Subcutaneous abdominal adipose tissue (tissue), 5 donors: Measurements from ENCODE around the gene PLBD2.

Experiments
- H3K27ac ChIP-seq: one replicate; pipeline ENCODE4 v1.7.0; 2013; ENCODE audit warnings: low read depth, mild to moderate bottlenecking, inconsistent platforms, low read length, moderate library complexity
- H3K27me3 ChIP-seq, 5 donors: one replicate each; pipeline ENCODE4 v1.7.0; 2013; ENCODE audit warnings: low read length in 5 of 5, inconsistent platforms in 1 of 5; ENCODE audit not compliant: control insufficient read depth in 5 of 5, insufficient read depth in 4 of 5
- H3K36me3 ChIP-seq, 5 donors: one replicate each; pipeline ENCODE4 v1.7.0; 2013; ENCODE audit warnings: low read length in 5 of 5; ENCODE audit not compliant: control insufficient read depth in 5 of 5, insufficient read depth in 5 of 5
- H3K4me1 ChIP-seq, 5 donors: one replicate each; pipeline ENCODE4 v1.7.0; 2013; ENCODE audit warnings: low read length in 5 of 5, mild to moderate bottlenecking in 3 of 5, moderate library complexity in 1 of 5; ENCODE audit not compliant: control insufficient read depth in 5 of 5, insufficient read depth in 5 of 5
- H3K4me3 ChIP-seq, 5 donors: one replicate each; pipeline ENCODE4 v1.7.0; 2013; ENCODE audit warnings: low read length in 5 of 5, low read depth in 1 of 5
- H3K9ac ChIP-seq, 5 donors: one replicate each; pipeline ENCODE4 v1.7.0; 2013; ENCODE audit warnings: low read length in 5 of 5, mild to moderate bottlenecking in 4 of 5, moderate library complexity in 3 of 5
- H3K9me3 ChIP-seq, 5 donors: one replicate each; pipeline ENCODE4 v1.7.0; 2013; ENCODE audit warnings: low read length in 5 of 5; ENCODE audit not compliant: control insufficient read depth in 5 of 5
- donor health status: healthy.
- donor health status: healthy.
- donor health status: healthy.
- donor health status: healthy.
- donor health status: healthy.

Gene PLBD2

DNA sequence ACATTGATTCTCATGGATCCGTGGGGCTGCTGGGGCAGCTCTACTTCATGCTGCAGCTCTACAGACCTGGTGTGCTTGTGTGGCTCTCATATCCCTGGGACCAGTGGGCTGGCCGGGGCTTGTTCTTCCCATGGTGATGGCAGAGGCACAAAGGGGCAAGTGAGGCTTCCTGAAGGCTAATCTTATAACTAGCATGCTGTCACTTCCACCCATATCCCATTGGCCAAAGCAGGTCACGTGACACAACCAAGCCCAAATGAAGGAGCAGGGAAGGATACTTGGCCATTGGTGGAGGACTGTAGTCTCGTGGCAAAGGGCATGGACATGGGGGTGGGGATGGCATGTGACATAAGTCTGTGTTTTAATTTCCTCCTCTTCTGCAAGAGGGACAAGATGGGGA is 9.9 kb downstream of the PLBD2 start:
- Histone ChIP-seq H3K9ac (no peak overlapping the region), H3K4me3 (no peak overlapping the region), H3K9me3 (no peaks in the 10 kb centered on the region), H3K36me3 (peaks cover 3 to 49% (median 27%) of the 10 kb centered on the region in 5 donors), H3K4me1 (peaks cover 0 to 16% (median 0%) of the 10 kb centered on the region in 5 donors), H3K27me3 (no peaks in the 10 kb centered on the region), H3K27ac (no peak overlapping the region)

DNA sequence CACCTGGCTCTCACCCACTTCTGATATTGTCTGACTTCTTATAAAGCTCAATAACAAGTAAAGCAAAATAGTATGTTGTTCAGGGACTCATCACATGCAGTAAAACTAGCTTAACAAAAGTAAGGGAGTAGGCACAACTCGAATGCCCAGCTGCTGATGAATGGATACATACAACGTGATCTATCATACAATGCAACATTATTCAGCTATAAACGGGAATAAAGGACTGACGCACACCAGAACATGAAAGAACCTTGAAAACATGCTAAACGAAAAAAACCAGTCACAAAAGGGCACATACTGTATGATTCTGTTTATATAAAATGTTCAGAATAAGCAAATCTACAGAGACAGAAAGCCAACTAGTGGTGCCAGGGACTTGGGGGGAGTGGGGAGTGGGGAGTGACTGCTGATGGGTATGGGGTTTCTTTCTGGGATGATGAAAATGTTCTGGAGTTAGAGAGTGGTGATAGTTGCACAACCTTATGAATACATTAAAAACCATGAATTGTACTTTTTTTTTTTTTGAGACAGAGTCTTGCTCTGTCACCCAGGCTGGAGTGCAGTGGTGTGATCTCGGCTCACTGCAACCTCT is 11.1 kb downstream of the PLBD2 start:
- Histone ChIP-seq H3K4me1 (peaks cover 0 to 16% (median 0%) of the 10 kb centered on the region in 5 donors), H3K27me3 (no peaks in the 10 kb centered on the region), H3K4me3 (no peak overlapping the region), H3K27ac (no peak overlapping the region), H3K36me3 (peaks cover 3 to 53% (median 34%) of the 10 kb centered on the region in 5 donors), H3K9ac (no peak overlapping the region), H3K9me3 (no peaks in the 10 kb centered on the region)

- Histone ChIP-seq H3K4me3 (no peak overlapping the region), H3K27ac (no peak overlapping the region), H3K27me3 (no peaks in the 10 kb centered on the region), H3K4me1 (peaks cover 0 to 16% (median 0%) of the 10 kb centered on the region in 5 donors), H3K9me3 (no peaks in the 10 kb centered on the region), H3K9ac (no peak overlapping the region), H3K36me3 (peaks cover 3 to 66% (median 44%) of the 10 kb centered on the region in 5 donors)
Observed at GRCh38 chr12:113370923-113371682, 12.7 kb downstream of the PLBD2 start.

- Histone ChIP-seq H3K9me3 (no peaks in the 10 kb centered on the region), H3K4me1 (peaks cover 0 to 15% (median 0%) of the 10 kb centered on the region in 5 donors), H3K4me3 (no peak overlapping the region), H3K27ac (no peak overlapping the region), H3K9ac (no peak overlapping the region), H3K36me3 (peaks cover 3 to 71% (median 50%) of the 10 kb centered on the region in 5 donors), H3K27me3 (no peaks in the 10 kb centered on the region)
Observed at GRCh38 chr12:113371808-113372207, 13.4 kb downstream of the PLBD2 start.

DNA sequence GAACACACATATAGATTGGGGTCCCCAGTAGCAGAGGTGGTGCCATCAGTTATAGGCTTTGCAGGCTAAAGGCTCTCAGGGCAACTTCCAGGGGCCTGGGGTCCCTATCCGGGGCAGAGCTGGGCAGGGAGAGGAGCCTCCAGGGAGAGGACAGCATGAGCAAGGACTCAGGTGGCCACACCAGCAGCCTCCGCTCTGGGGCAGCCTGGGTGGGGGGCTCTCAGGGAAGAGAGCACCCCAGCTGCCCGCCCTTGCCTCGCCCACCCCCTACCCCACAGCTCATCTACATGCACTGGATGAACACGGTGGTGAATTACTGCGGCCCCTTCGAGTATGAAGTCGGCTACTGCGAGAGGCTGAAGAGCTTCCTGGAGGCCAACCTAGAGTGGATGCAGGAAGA is 14.0 kb downstream of the PLBD2 start:
- no peak overlapping the region for H3K9ac ChIP-seq
- H3K4me1 ChIP-seq: peaks cover 0 to 14% (median 0%) of the 10 kb centered on the region in 5 donors
- H3K36me3 ChIP-seq: peaks cover 3 to 77% (median 51%) of the 10 kb centered on the region in 5 donors
- H3K27me3 ChIP-seq: no peaks in the 10 kb centered on the region
- no peaks in the 10 kb centered on the region for H3K9me3 ChIP-seq
- H3K27ac ChIP-seq: no peak overlapping the region
- H3K4me3 ChIP-seq: no peak overlapping the region

DNA sequence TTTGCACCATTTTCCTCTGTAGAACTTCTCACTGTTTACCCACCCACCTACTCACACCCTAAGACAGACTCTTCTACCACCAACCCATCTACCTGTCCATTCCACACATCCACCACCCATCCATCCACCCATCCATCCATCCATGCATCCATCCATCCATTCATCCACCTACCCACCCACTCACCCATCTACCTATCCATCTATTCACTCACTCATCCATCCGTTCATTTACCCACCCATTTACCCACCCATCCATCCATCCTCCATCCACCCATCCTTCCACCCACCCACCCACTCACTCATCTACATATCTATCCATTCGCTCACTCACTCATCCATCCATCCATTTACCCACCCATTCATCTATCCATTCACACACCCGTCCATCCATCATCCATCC is 15.1 kb downstream of the PLBD2 start:
- H3K4me3 ChIP-seq: no peak overlapping the region
- H3K9me3 ChIP-seq: no peaks in the 10 kb centered on the region
- H3K27ac ChIP-seq: no peak overlapping the region
- H3K4me1 ChIP-seq: peaks cover 0 to 9% (median 0%) of the 10 kb centered on the region in 5 donors
- H3K27me3 ChIP-seq: no peaks in the 10 kb centered on the region
- peaks cover 3 to 78% (median 55%) of the 10 kb centered on the region in 5 donors for H3K36me3 ChIP-seq
- H3K9ac ChIP-seq: no peak overlapping the region

DNA sequence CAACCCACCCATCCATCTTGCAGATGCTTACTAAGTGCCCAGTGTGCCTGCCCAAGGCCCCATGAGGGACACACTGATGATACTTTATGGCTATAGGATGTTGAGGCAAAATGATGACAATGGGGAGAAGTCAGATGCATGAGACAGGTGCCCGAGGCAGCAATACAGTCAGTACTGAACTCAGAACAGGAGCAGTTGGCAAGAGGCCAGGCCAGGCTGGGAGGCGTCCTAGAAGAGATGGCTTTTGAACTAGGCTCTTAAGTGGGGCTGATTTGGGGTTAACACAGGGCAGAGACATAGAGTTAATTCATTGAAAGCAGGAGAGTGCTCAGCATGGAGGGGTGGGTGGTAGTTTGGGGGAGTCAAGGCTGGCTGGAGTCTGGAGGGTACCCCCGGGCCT is 15.6 kb downstream of the PLBD2 start:
- H3K27me3 ChIP-seq: no peaks in the 10 kb centered on the region
- peaks cover 0 to 9% (median 0%) of the 10 kb centered on the region in 5 donors for H3K4me1 ChIP-seq
- peaks cover 3 to 76% (median 57%) of the 10 kb centered on the region in 5 donors for H3K36me3 ChIP-seq
- H3K4me3 ChIP-seq: no peak overlapping the region
- no peak overlapping the region for H3K27ac ChIP-seq
- no peaks in the 10 kb centered on the region for H3K9me3 ChIP-seq
- no peak overlapping the region for H3K9ac ChIP-seq

- H3K9me3 ChIP-seq: no peaks in the 10 kb centered on the region
- H3K4me1 ChIP-seq: peaks cover 0 to 9% (median 0%) of the 10 kb centered on the region in 5 donors
- H3K36me3 ChIP-seq: peaks cover 0 to 72% (median 53%) of the 10 kb centered on the region in 5 donors
- no peak overlapping the region for H3K27ac ChIP-seq
- no peaks in the 10 kb centered on the region for H3K27me3 ChIP-seq
- H3K4me3 ChIP-seq: no peak overlapping the region
- H3K9ac ChIP-seq: no peak overlapping the region
Observed at GRCh38 chr12:113374823-113375428, 16.5 kb downstream of the PLBD2 start.

- H3K27me3 ChIP-seq: no peaks in the 10 kb centered on the region
- no peaks in the 10 kb centered on the region for H3K9me3 ChIP-seq
- H3K36me3 ChIP-seq: peaks cover 3 to 75% (median 53%) of the 10 kb centered on the region in 5 donors
- no peak overlapping the region for H3K9ac ChIP-seq
- no peak overlapping the region for H3K27ac ChIP-seq
- H3K4me3 ChIP-seq: no peak overlapping the region
- H3K4me1 ChIP-seq: peaks cover 0 to 13% (median 0%) of the 10 kb centered on the region in 5 donors
Observed at GRCh38 chr12:113378291-113378690, 19.9 kb downstream of the PLBD2 start.

- H3K4me3 ChIP-seq: no peak overlapping the region
- H3K9ac ChIP-seq: no peak overlapping the region
- H3K27ac ChIP-seq: no peak overlapping the region
- peaks cover 0 to 13% (median 0%) of the 10 kb centered on the region in 5 donors for H3K4me1 ChIP-seq
- H3K27me3 ChIP-seq: no peaks in the 10 kb centered on the region
- H3K9me3 ChIP-seq: no peaks in the 10 kb centered on the region
- H3K36me3 ChIP-seq: peaks cover 3 to 79% (median 49%) of the 10 kb centered on the region in 5 donors
Observed at GRCh38 chr12:113381220-113381619, 22.8 kb downstream of the PLBD2 start.
